HL-60/S4 (cell line): ENCODE data around the gene CELF1.
"Not testable (repeated sequence)": the region's sequence is repeated elsewhere in the genome, so short reads cannot be mapped to it uniquely, and the experiment has no call there.

Experiments
- in situ Hi-C: fragments of 300-500 bp; cut with MboI; formaldehyde crosslinking; loops from 2 replicates; pipeline ENCODE4 v1.14.3; 2022; ENCODE audit warnings: low sequenced_read_pairs

The CELF1 gene

GRCh38 chr11:47454258-47454671, 98.7 kb downstream of the CELF1 start:
- in situ Hi-C loops: not testable (repeated sequence)

GRCh38 chr11:47453365-47453764, 99.6 kb downstream of the CELF1 start:
- in situ Hi-C loops: no loop called here

- in situ Hi-C loops: no loop called here
Measured at GRCh38 chr11:47451990-47452389, 100.9 kb downstream of the CELF1 start.

- in situ Hi-C loops: no loop called here
Measured at GRCh38 chr11:47451436-47451835, 101.5 kb downstream of the CELF1 start.

- in situ Hi-C loops: loop anchor here (25.0 kb wide), 1 partner anchor 562 kb away; no protein-coding TSS in a partner anchor
Measured at GRCh38 chr11:47449541-47449940, 103.4 kb downstream of the CELF1 start.

- in situ Hi-C loops: loop anchor here (25.0 kb wide), 1 partner anchor 561 kb away; no protein-coding TSS in a partner anchor
Measured at GRCh38 chr11:47448566-47449427, 104.1 kb downstream of the CELF1 start, which contains the start of gene RAPSN. RAPSN (minus strand) TSS chr11:47449136; CDS start chr11:47448964, 172 bp downstream.

GRCh38 chr11:47447906-47448305, 105.0 kb downstream of the CELF1 start:
- in situ Hi-C loops: loop anchor here (25.0 kb wide), 1 partner anchor 561 kb away; no protein-coding TSS in a partner anchor

- in situ Hi-C loops: loop anchor here (25.0 kb wide), 1 partner anchor 560 kb away; no protein-coding TSS in a partner anchor
Measured at GRCh38 chr11:47446833-47447232, 106.1 kb downstream of the CELF1 start.

- in situ Hi-C loops: loop anchor here (25.0 kb wide), 1 partner anchor 559 kb away; no protein-coding TSS in a partner anchor
Measured at GRCh38 chr11:47445840-47446239, 107.1 kb downstream of the CELF1 start.

GRCh38 chr11:47443817-47444216, 109.1 kb downstream of the CELF1 start:
- in situ Hi-C loops: loop anchor here (25.0 kb wide), 1 partner anchor 557 kb away; no protein-coding TSS in a partner anchor

GRCh38 chr11:47443028-47443700, 109.8 kb downstream of the CELF1 start:
- in situ Hi-C loops: loop anchor here (25.0 kb wide), 1 partner anchor 556 kb away; no protein-coding TSS in a partner anchor

- in situ Hi-C loops: loop anchor here (25.0 kb wide), 1 partner anchor 555 kb away; no protein-coding TSS in a partner anchor
Measured at GRCh38 chr11:47442514-47442913, 110.4 kb downstream of the CELF1 start.

- in situ Hi-C loops: loop anchor here (25.0 kb wide), 1 partner anchor 554 kb away; no protein-coding TSS in a partner anchor
Measured at GRCh38 chr11:47441421-47441820, 111.5 kb downstream of the CELF1 start.

GRCh38 chr11:47440054-47440476, 112.9 kb downstream of the CELF1 start:
- in situ Hi-C loops: loop anchor here (25.0 kb wide), 1 partner anchor 553 kb away; no protein-coding TSS in a partner anchor

- in situ Hi-C loops: loop anchor here (25.0 kb wide), 1 partner anchor 551 kb away; no protein-coding TSS in a partner anchor
Measured at GRCh38 chr11:47438721-47439120, 114.2 kb downstream of the CELF1 start.

- in situ Hi-C loops: loop anchor here (25.0 kb wide), 1 partner anchor 551 kb away; no protein-coding TSS in a partner anchor
Measured at GRCh38 chr11:47437746-47438418, 115.0 kb downstream of the CELF1 start.

GRCh38 chr11:47437218-47437745, 115.7 kb downstream of the CELF1 start:
- in situ Hi-C loops: loop anchor here (25.0 kb wide), 1 partner anchor 550 kb away; no protein-coding TSS in a partner anchor

- in situ Hi-C loops: loop anchor here (25.0 kb wide), 1 partner anchor 549 kb away; no protein-coding TSS in a partner anchor
Measured at GRCh38 chr11:47436726-47437125, 116.2 kb downstream of the CELF1 start.

- in situ Hi-C loops: loop anchor here (25.0 kb wide), 1 partner anchor 548 kb away; no protein-coding TSS in a partner anchor
Measured at GRCh38 chr11:47435687-47436086, 117.2 kb downstream of the CELF1 start.
